Measurements from ENCODE around the gene SF3B1.
"Not testable (repeated sequence)": the region's sequence is repeated elsewhere in the genome, so short reads cannot be mapped to it uniquely, and the experiment has no call there.

Gene SF3B1

DNA sequence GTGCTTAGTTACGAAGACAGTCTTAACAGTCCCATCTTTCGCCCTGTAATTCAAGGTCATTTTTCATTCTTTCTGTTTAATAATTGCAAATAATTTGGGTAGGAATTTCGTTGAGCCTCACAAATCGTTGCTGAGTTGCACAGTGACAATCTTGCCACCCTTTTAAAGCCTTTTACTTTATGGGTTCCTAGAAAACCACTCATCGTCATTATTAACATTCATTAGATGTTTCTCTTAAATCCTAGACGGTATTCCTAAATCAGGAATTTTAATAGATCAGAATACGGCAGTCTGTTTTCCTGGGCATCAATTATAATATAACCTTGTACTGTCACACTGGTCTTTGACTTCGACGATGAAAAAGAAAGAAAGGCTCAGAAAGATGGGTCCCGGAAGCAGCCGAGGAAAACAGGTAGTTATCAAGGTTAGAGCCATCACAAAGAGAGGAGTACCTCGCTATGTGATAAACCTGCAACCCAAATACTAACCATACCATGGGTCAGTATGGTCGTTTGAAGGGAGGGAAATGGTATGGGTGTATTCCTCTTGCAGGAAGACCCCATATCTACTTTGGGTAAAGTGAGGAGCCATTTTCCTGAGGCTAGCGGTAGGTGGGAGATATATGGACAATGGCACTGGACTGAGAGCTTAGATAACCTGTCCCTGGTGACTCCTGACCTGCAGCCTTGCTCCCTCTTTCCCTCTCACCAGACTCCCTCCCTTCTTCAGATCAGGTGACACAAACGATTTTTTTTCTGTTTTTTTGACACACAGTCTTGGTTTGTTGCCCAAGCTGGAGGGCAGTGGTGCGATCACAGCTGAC is 981 bp upstream of the SF3B1 start:
- no peak for DNase-seq

DNA sequence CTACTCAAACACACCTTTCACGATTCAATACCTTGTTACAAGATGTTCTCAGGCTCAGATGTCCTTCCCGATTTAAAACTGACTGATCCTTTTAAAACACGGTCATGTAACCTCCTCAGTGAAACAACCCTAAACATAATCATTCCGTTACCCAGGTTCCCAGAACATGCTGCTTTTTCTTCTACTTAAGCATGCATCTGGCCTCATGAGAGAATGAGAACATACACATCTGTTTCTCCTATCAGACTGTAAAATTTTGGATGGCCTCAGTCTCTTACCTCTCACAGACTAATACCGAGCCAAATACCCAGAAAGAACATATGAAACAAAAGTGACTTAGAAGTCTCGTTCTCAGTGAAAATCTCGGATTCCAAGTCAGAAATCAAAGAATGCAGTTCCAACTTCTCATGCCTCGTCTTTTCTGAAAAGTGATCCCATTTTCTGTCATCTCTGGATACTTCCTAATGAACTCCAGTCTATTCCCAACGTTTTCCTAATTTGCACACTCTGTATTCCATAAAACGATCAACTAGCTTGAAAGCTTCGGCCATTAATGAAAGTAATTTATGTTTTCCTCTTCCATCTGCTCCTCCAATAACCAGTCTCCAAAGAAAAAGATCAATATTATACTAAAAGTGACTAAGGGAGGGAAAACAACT is 919 bp downstream of the SF3B1 start:
- no peak for DNase-seq

DNA sequence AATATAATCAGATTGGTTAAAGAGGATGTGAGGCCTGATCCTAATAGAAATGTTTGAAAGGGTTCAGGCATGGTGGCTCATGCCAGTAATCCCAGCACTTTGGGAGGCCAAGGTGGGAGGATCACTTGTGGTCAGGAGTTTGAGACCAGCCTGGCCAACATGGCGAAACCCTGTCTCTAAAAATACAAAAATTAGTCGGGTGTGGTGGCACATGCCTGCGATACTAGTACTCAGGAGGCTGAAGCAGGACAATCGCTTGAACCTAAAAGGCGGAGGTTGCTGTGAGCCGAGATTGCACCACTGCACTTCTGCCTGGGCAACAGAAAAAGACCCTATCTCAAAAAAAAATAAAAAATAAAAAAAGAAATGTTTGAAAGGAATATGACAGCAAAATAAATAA is 2.3 kb downstream of the SF3B1 start:
- DNase-seq: not testable (repeated sequence)

DNA sequence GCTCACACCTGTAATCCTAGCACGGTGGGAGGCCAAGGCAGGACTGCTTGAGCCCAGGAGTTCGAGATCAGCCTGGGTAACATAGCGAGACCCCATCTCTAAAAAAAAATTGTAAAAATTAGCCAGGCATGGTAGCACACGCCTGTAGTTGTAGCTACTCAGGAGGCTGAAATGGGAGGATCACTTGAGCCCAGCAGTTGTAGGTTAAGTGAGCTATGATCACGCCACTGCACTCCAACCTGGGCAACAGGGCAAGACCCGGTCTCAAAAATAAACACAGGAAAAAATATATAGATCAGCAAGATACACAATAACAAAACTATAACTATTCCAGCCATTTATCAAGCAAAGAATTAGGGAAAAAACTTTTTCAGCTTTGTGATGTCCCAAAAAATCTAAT is 3.0 kb downstream of the SF3B1 start:
- DNase-seq: no peak

DNA sequence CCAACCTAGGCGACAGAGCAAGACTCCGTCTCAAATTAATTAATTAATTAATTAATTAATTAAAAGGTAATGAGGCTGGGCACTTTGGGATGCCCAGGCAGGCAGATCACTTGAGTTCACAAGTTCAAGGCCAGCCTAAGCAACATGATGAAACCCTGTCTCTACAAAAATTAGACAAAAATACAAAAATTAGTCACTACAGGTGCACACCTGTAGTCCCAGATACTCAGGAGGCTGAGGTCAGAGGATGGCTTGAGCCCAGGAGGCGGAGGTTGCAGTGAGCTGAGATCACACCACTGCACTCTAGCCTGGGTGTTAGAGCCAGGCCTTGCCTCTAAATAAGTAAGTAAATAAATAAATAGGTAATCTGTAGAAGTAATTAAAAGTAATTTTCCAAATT is 6.8 kb downstream of the SF3B1 start:
- no peak for DNase-seq

DNA sequence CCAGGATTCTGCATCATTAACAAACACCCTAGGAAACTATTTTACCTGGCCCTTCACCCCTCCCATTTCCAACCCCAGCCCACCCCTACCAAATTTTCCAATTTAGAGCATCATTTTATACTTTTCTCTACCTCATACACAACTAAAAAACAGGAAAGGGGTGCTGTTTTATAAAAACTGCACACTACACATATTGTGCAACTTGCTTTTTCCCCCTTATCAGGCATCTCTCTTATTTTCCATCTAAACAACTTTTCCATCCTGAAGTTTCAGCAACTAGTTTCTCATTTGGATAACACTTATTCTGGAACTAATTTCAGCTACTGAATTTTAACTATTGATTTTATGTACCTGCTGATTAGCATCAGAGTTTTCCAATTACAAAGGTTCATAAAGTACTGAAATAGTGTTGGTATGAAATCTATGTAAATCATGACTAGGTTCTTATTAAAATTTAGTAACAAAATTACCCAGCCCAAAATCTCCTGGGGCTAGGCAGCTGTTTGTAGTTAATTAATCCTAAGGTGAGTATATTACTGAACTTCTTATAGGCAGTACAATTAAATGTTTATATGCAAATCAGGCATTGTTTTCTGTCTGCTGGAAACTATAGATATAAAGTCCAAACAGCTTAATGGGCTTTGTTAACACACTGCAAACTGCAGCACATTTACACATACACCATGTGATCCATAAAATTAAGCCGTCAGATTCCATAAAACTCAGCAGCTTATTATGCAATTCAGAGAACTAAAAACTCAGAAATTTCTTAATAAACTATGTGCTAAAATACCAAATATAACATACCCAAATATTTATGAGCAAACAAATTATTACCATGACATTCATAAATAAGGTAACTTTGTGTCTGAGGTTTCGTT is 7.9 kb downstream of the SF3B1 start:
- DNase-seq: no peak

DNA sequence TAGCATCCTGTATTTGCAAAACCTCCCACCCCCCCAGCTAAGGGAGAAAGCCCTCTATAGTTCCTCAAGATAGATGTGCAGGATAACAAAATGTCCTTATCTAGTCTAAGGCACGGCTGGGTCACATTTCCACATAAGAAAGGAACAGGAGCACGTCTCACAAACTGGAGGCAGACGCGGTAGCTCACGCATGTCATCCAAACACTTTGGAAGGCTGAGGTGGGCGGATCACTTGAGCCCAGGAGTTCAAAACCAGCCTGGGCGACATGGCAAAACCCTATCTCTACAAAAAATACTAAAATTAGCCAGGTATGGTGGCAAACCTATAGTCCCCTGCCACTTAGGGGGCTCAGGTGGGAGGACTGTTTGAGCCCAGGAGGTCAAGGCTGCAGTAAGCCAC is 9.3 kb downstream of the SF3B1 start:
- DNase-seq: no peak

DNA sequence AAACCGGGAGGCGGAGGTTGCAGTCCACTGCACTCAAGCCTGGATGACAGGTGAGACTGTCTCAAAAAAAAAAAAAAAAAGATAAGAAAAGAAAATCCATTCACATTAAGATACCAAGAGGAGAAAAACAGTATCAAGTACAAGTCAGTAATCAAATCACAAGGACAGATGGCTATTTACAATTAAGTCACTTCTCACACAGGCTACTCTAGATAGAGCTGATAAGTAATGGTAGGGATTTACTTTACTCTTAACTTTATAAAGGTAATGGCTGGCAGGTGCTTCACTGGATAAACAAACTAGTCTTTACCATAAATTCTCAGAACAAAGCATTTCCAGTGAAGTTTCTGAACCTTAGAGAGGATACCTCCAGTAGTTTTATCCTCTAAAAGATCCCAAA is 11.5 kb downstream of the SF3B1 start:
- no peak for DNase-seq

DNA sequence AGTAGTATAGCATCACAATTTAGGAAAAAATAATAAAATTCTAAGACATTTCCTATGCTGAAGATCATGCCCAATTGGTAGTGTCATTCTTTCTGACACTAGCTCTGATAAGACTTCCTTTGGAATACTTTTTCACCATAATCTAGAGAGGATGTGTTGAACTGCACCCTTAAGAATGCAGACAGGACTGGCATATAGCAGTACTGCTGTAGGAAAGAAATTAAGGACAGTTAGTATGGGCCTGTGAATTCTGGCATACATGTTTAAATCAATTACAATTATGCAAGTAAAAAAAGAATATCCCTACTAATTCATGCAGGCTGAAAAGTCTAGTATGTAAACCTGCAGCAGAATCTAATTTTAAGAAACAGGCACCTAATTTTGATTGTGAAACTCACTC is 15.4 kb downstream of the SF3B1 start:
- DNase-seq: no peak

DNA sequence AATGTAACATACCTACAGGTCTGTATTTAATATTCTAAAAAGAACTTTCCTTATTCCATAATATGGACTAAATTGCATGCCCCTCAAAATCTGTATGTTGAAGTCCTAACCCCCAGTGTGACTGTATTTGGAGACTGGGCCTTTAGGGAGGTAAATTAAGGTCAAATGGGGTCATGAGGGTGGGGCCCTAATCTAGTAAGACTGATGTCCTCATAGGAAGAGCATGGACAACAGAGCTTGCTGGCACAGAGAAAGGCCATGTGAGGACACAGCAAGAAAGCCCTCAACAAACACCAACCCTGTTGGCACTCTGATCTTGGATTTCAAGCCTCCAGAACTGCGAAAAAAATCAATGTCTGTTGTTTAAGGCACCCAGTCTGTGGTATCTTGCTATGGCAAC is 18.6 kb downstream of the SF3B1 start:
- no peak for DNase-seq

DNA sequence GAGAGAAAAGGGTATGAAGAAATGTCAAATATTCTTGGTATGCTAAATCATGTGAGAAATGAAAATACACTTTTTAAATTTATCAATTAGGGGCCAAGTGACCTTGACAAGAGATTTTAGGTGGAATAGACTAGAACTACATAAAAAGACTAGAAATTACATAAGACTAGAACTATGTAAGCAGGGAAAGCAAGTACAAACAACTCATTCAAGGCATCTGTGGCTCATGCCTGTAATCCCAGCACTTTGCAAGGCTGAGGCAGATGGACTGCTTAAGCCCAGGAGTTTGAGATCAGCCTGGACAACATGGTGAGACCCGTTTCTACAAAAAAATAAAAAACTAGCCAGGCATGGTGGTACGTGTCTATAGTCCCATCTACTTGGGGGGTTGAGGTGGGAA is 20.3 kb downstream of the SF3B1 start:
- DNase-seq: no peak

DNA sequence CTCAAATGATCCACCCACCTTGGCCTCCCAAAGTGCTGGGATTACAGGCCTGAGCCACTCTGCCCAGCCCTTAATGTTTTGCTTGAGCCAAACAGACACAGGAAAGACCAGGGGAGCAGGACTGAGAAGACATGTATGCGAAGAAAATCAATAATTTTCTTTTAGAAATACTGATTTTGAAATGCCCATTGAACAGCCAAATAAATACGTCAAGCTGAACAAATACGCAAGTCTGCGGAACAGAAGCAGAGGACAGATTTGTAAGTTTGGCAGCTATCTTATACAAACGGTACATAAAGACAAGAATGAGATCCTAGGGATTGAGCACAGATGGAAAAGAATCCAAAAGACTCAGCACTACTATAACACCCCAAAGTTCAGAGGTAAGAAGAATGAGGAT is 20.8 kb downstream of the SF3B1 start:
- DNase-seq: no peak

DNA sequence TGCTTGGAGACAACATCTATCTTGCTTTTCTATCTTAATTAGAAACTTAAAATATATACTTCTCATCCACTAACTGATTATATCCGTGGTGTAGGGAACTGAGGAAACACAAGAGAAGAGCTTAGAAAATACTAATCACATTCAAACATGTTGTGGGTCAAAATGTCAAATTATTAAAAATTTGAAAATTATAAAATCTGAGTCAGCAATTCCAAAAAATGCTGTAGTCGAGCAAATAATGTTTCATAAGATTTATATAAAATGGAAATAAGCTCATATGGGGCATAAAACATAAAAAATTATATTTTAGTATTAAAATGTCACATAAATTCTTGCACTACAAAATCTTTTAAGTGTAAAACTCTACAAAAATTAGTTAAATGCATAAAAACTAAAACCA is 29.2 kb downstream of the SF3B1 start:
- DNase-seq: no peak

DNA sequence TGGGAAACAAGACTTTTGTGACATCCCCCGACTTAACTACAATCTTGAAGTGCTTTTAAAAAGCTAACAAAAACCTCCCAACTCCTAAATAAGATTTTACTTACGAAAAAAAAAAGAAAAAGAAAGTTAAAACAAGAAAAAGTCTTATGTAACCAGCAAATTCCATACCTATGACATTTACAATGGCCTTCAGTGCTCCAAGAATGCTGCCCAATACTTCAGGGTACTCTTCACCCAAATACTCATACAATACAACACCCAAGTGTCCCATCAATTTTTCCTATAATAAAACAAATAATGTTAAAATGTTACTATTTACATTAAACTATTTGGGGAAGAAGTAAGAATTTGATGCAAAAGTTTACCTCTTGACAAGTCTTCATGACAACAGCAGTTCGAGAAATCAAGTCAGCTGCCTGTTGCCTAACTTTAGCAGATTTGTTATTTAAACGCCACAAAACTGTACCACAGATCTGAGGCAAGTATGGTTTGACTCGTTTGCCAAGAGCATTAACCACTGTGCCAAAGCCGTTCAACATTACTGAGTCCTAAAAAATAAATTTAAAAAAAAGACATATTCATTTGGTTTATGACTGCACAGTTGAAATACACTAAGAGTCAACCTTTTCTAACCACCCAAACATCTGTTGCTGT is 34.8 kb downstream of the SF3B1 start:
- DNase-seq: no peak

DNA sequence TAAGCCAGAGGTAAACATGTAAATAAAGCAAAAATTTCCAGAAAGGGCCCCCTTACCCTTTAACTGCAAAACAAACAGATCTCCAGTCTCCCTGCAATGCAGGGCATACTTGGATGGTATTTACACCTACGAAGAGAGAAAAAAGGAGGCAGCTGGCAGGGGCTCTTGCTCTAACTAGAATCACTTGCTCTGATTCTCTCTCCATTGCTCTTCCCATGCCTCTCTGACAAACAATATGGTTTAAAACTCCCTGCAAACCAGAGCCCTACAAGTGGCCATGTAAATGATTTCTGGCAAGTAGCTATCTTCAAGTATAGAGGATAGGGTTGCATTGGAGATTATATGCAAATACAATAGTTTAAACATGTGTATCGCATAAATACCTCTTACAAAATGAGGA is 35.9 kb downstream of the SF3B1 start:
- no peak for DNase-seq

DNA sequence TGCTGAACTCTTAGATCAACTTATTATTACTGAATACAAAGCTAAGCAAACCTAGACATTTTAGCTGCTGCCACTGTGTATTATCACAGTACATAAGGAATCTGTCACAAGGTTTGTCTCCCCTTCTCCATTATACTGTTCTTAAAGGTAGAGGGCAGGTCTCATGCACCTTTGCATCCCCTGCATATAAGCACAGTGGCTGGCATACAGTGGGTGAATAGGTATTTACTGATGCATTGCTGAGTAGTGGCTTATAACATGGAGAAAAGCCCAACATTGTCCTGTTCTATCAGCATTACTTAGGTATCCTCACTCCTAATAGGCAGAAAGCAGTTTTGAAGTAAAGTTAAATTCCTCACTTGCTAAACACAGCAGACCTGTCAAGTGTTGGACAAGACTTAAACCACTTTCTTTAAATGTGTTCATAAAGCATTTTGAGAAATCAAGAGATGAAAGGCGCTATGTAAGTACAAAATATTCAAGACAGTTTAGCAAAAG is 43.6 kb downstream of the SF3B1 start:
- no peak for DNase-seq

DNA sequence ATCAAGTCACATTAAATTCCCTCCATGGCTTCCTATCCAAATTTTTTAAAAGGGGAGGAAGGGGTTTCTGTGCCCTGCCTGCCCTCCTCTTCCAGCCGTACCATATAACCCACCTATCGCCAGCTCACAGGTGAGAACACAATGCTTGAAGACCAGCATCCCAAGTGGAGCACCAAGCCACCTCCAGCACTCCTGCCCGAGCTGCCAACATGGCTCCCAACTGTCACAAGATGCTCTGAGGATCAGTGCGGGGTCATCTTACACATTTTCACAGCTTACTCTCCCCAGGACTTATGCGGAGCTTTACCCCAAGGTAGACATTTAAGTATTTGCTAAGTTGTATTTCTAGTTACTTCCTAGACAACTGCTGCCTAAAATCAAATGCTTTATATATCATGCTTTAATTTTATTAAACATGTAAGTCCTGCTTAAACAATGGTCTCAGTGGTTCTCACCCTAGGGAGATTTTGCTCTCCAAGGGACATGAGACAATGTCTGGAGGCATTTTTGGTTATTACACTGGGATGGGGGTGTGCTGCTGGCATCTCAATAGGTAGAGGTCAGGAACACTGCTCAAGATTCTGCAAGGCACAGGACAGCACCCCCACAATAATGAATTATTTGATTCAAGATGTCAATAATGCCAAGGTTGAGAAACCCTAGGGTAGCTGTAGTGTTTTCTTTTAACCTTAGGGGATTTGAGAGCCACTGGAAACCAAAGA is 45.8 kb downstream of the SF3B1 start:
- no peak for DNase-seq

DNA sequence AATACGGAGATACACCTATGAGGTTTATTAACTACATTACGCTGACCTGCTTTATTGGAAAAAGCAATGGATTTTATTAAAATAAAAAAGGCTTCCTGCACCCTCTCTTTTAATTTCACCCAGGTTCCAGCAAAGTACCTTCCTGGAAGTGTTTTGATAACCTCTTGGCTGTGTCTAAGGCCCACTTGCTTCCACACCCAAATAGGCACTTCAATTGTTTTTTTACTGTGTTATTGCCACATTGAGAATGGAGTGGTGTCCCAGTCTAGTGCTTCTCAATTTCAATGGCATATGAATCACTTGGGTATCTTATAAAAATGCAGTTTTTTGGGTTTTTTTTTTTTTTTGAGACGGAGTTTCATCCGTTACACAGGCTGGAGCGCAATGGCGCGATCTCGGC is 47.6 kb downstream of the SF3B1 start:
- DNase-seq: no peak

DNA sequence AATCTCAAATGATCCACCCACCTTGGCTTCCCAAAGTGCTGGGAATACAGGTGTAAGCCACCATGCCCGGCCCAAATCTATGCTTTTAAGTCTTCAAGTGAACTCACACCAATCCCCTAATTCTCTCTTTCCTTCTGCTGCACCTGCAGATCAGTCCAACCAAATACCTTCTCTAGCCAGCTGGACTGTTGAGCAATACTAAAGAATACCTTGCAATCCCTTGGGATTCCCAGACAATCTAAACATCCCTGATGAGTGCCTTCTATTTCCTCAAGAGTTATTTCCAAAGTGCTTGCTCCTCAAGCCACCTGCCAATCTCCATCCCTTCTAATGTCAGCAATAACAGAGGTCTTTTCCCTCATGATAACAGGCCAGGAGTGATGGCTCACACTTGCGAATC is 48.6 kb downstream of the SF3B1 start:
- DNase-seq: no peak

DNA sequence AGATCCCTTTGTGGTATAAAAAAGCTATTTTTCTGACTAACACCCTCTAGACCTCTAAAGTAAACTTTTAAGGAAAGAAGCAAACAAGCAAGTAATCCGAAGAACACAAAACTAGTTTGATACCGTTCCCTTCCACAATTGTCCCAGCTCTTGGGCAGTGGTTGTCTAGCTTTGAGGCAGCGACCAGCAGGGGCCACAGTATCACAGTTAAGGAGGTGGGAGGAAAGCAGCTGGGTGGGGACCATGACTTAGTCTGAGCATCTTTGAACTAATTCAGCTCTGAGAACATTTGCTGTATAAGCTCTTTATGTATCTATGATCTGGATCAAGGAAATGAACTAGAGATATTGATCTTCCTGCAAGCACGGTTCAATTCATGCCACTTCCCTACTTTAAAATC is 51.0 kb downstream of the SF3B1 start:
- DNase-seq: no peak

DNA sequence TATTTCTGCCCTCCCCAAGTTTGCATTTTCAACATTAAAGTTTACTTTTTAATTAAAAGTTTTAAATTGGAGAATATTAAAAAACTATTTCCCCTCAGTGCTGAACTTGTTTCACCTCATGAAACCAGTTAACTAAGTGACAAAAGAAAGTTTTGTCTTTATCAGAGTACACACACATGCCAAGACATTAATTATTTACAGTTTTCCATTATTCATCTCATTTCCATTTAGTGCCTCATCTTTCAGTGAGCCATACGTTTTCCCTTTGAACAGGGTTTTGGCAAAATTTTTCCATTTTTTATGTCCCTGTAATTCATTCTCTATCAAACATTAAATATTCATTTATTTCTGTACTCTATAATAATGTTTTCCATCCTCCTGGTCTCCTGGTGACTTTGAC is 53.2 kb downstream of the SF3B1 start:
- DNase-seq: no peak

DNA sequence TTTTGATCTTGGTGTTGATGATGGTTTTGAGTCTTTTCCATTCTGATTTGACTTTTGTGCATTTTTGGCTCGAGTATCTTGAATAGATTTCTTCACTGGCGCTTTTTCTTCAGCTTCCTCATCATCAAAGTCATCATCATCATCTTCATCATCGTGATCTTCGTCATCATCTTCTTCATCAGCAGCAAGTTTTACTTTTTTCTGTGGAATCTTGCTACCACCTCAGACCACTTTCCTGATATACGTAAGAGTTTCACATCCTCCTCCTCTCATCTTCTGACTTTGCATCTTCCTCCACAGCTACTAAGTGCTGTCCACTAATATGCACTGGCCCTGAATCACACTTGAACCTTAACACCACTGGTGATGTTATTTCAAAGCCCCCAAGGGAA is 54.9 kb downstream of the SF3B1 start:
- not testable (repeated sequence) for DNase-seq
